Measurements from ENCODE around the gene ZBTB8A.

ZBTB8A gene

DNA sequence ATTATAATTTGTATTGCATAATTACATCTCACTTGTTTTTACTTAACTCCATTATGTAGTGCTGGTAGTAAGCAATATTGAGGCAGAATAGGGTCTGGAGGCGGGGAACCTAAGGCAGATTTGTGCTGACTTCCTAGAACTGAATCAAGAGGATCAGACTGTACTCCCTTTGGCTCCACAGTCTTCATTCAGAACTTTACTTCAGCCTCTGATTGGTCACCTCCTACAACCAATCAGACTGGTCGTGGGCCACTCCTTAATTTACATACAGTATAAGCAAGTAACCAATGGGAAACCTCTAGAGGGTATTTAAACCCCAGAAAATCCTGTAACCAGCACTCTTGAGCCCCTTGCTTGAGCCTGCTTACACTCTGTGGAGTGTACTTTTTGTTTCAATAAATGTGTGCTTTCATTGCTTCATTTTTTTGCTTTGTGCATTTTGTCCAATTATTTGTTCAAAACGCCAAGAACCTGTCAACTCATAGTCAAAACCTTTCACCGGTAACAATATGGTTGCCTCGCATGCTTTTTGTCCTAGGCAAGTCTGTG is 79.5 kb downstream of the ZBTB8A start:
- H3K4ac ChIP-seq (ENCODE audit: low read depth in 1 of 2, low read length in 2 of 2): no peak overlapping the region
- H2BK12ac ChIP-seq (ENCODE audit: low read length in 2 of 2): no peak overlapping the region
- WGBS: 94% methylated on average over 5 of the region's 5 CpGs
- H3K18ac ChIP-seq (ENCODE audit: low read depth in 1 of 2, low read length in 2 of 2): no peak overlapping the region
- H3K4me1 ChIP-seq (ENCODE audit: control insufficient read depth, insufficient read depth, low read depth, low read length): no peaks in the 10 kb centered on the region
- H2BK120ac ChIP-seq (ENCODE audit: low read depth, low read length): no peak overlapping the region
- H2BK15ac ChIP-seq (ENCODE audit: low read depth, poor library complexity, severe bottlenecking): no peak overlapping the region
- no peak overlapping the region for H2BK5ac ChIP-seq (ENCODE audit: low read depth, low read length, poor library complexity, severe bottlenecking)
- no peak for DNase-seq
- no peak overlapping the region for H3K14ac ChIP-seq (ENCODE audit: low read length in 2 of 2)
- no peak overlapping the region for H4K8ac ChIP-seq (ENCODE audit: low read length)
- H3K27me3 ChIP-seq (ENCODE audit: control insufficient read depth in 1 of 2, insufficient read depth in 1 of 2, low read length in 2 of 2): no peaks in the 10 kb centered on the region
- no peak overlapping the region for H3K23ac ChIP-seq (ENCODE audit: low read length in 2 of 2)
- no peak overlapping the region for H2AK5ac ChIP-seq (ENCODE audit: low read length, severe bottlenecking)
- H4K91ac ChIP-seq (ENCODE audit: low read length): no peak overlapping the region
- H3K9me3 ChIP-seq (ENCODE audit: control insufficient read depth, low read length): no peaks in the 10 kb centered on the region
- H3K79me1 ChIP-seq (replicated peaks; ENCODE audit: low read length, poor library complexity, severe bottlenecking): peaks cover 13% of the 10 kb centered on the region
- peaks cover 5 to 16% of the 10 kb centered on the region in 2 experiments for H3K36me3 ChIP-seq (ENCODE audit: control insufficient read depth in 1 of 2, insufficient read depth in 2 of 2, low read depth in 1 of 2, low read length in 2 of 2)
- H3K27ac ChIP-seq (ENCODE audit: low read length, poor library complexity, severe bottlenecking): no peak overlapping the region
- no peak overlapping the region for H2AFZ ChIP-seq (ENCODE audit: low read depth, low read length)
- H3K9ac ChIP-seq (ENCODE audit: low read length): no peak overlapping the region
- H3K4me3 ChIP-seq (ENCODE audit: insufficient read depth in 1 of 2, low read depth in 1 of 2, low read length in 2 of 2): no peak overlapping the region
- H3K4me2 ChIP-seq (ENCODE audit: low read length, poor library complexity, severe bottlenecking): no peak overlapping the region

GRCh38 chr1:32619701-32620485 is 80.7 kb downstream of the ZBTB8A start:
- Histone ChIP-seq H2BK15ac (ENCODE audit: low read depth, poor library complexity, severe bottlenecking) (no peak overlapping the region), H3K9me3 (ENCODE audit: control insufficient read depth, low read length) (no peaks in the 10 kb centered on the region), H3K4me1 (ENCODE audit: control insufficient read depth, insufficient read depth, low read depth, low read length) (no peaks in the 10 kb centered on the region), H3K27ac (ENCODE audit: low read length, poor library complexity, severe bottlenecking) (no peak overlapping the region), H3K79me1 (replicated peaks; ENCODE audit: low read length, poor library complexity, severe bottlenecking) (peaks cover 15% of the 10 kb centered on the region), H3K14ac (ENCODE audit: low read length in 2 of 2) (no peak overlapping the region), H2BK120ac (ENCODE audit: low read depth, low read length) (no peak overlapping the region), H2AK5ac (ENCODE audit: low read length, severe bottlenecking) (no peak overlapping the region), H3K4me2 (ENCODE audit: low read length, poor library complexity, severe bottlenecking) (no peak overlapping the region), H3K27me3 (ENCODE audit: control insufficient read depth in 1 of 2, insufficient read depth in 1 of 2, low read length in 2 of 2) (no peaks in the 10 kb centered on the region), H3K9ac (ENCODE audit: low read length) (no peak overlapping the region), H3K4ac (ENCODE audit: low read depth in 1 of 2, low read length in 2 of 2) (no peak overlapping the region), H3K36me3 (ENCODE audit: control insufficient read depth in 1 of 2, insufficient read depth in 2 of 2, low read depth in 1 of 2, low read length in 2 of 2) (peaks cover 7 to 22% of the 10 kb centered on the region in 2 experiments), H3K23ac (ENCODE audit: low read length in 2 of 2) (no peak overlapping the region), H3K18ac (ENCODE audit: low read depth in 1 of 2, low read length in 2 of 2) (no peak overlapping the region), H2BK5ac (ENCODE audit: low read depth, low read length, poor library complexity, severe bottlenecking) (no peak overlapping the region), H3K4me3 (ENCODE audit: insufficient read depth in 1 of 2, low read depth in 1 of 2, low read length in 2 of 2) (no peak overlapping the region), H2AFZ (ENCODE audit: low read depth, low read length) (no peak overlapping the region), H2BK12ac (ENCODE audit: low read length in 2 of 2) (no peak overlapping the region), H4K8ac (ENCODE audit: low read length) (no peak overlapping the region), H4K91ac (ENCODE audit: low read length) (no peak overlapping the region)
- DNase-seq: no peak
- 96% methylated on average over 3 of the region's 5 CpGs for WGBS

DNA sequence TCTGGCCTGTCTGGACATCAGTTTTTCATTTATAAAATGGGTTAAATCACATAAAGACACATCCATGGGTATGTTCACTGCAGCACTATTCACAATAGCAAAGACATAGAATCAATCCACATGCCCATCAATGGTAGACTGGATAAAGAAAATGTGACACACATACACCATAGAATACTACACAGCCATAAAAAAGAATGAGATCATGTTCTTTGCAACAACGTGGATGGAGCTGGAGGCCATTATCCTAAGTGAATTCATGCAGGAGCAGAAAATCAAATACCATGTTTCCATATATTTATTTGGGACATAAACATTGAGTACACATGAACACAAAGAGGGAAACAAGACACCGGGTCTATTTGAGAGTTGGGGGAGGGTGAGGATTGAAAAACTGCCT is 83.0 kb downstream of the ZBTB8A start:
- Histone ChIP-seq H4K8ac (ENCODE audit: low read length) (no peak overlapping the region), H3K18ac (ENCODE audit: low read depth in 1 of 2, low read length in 2 of 2) (no peak overlapping the region), H3K14ac (ENCODE audit: low read length in 2 of 2) (no peak overlapping the region), H3K79me1 (replicated peaks; ENCODE audit: low read length, poor library complexity, severe bottlenecking) (peaks cover 16% of the 10 kb centered on the region), H3K4ac (ENCODE audit: low read depth in 1 of 2, low read length in 2 of 2) (no peak overlapping the region), H3K23ac (ENCODE audit: low read length in 2 of 2) (no peak overlapping the region), H3K9me3 (ENCODE audit: control insufficient read depth, low read length) (no peaks in the 10 kb centered on the region), H2BK5ac (ENCODE audit: low read depth, low read length, poor library complexity, severe bottlenecking) (no peak overlapping the region), H2AFZ (ENCODE audit: low read depth, low read length) (no peak overlapping the region), H2AK5ac (ENCODE audit: low read length, severe bottlenecking) (no peak overlapping the region), H2BK15ac (ENCODE audit: low read depth, poor library complexity, severe bottlenecking) (no peak overlapping the region), H2BK12ac (ENCODE audit: low read length in 2 of 2) (no peak overlapping the region), H3K4me3 (ENCODE audit: insufficient read depth in 1 of 2, low read depth in 1 of 2, low read length in 2 of 2) (no peak overlapping the region), H3K27ac (ENCODE audit: low read length, poor library complexity, severe bottlenecking) (no peak overlapping the region), H3K36me3 (ENCODE audit: control insufficient read depth in 1 of 2, insufficient read depth in 2 of 2, low read depth in 1 of 2, low read length in 2 of 2) (peaks cover 11 to 36% of the 10 kb centered on the region in 2 experiments), H3K27me3 (ENCODE audit: control insufficient read depth in 1 of 2, insufficient read depth in 1 of 2, low read length in 2 of 2) (no peaks in the 10 kb centered on the region), H3K9ac (ENCODE audit: low read length) (no peak overlapping the region), H3K4me1 (ENCODE audit: control insufficient read depth, insufficient read depth, low read depth, low read length) (no peaks in the 10 kb centered on the region), H3K4me2 (ENCODE audit: low read length, poor library complexity, severe bottlenecking) (no peak overlapping the region), H2BK120ac (ENCODE audit: low read depth, low read length) (no peak overlapping the region), H4K91ac (ENCODE audit: low read length) (no peak overlapping the region)
- DNase-seq: no peak
- WGBS: no CpG with 5 or more reads among the region's 2 CpGs

- no peak overlapping the region for H3K4ac ChIP-seq (ENCODE audit: low read depth in 1 of 2, low read length in 2 of 2)
- no peak overlapping the region for H2BK15ac ChIP-seq (ENCODE audit: low read depth, poor library complexity, severe bottlenecking)
- H3K36me3 ChIP-seq (ENCODE audit: control insufficient read depth in 1 of 2, insufficient read depth in 2 of 2, low read depth in 1 of 2, low read length in 2 of 2): peaks cover 17 to 43% of the 10 kb centered on the region in 2 experiments
- no peak overlapping the region for H2BK12ac ChIP-seq (ENCODE audit: low read length in 2 of 2)
- H3K27ac ChIP-seq (ENCODE audit: low read length, poor library complexity, severe bottlenecking): no peak overlapping the region
- DNase-seq: no peak
- H3K23ac ChIP-seq (ENCODE audit: low read length in 2 of 2): no peak overlapping the region
- no peak overlapping the region for H2AFZ ChIP-seq (ENCODE audit: low read depth, low read length)
- H4K91ac ChIP-seq (ENCODE audit: low read length): no peak overlapping the region
- peaks cover 20% of the 10 kb centered on the region for H3K79me1 ChIP-seq (replicated peaks; ENCODE audit: low read length, poor library complexity, severe bottlenecking)
- no peak overlapping the region for H3K18ac ChIP-seq (ENCODE audit: low read depth in 1 of 2, low read length in 2 of 2)
- WGBS: 93% methylated on average over 3 of the region's 3 CpGs
- H3K4me2 ChIP-seq (ENCODE audit: low read length, poor library complexity, severe bottlenecking): no peak overlapping the region
- H2BK120ac ChIP-seq (ENCODE audit: low read depth, low read length): no peak overlapping the region
- no peak overlapping the region for H2BK5ac ChIP-seq (ENCODE audit: low read depth, low read length, poor library complexity, severe bottlenecking)
- H3K9ac ChIP-seq (ENCODE audit: low read length): no peak overlapping the region
- no peak overlapping the region for H3K14ac ChIP-seq (ENCODE audit: low read length in 2 of 2)
- H3K9me3 ChIP-seq (ENCODE audit: control insufficient read depth, low read length): no peaks in the 10 kb centered on the region
- H2AK5ac ChIP-seq (ENCODE audit: low read length, severe bottlenecking): no peak overlapping the region
- no peak overlapping the region for H3K4me3 ChIP-seq (ENCODE audit: insufficient read depth in 1 of 2, low read depth in 1 of 2, low read length in 2 of 2)
- H3K27me3 ChIP-seq (ENCODE audit: control insufficient read depth in 1 of 2, insufficient read depth in 1 of 2, low read length in 2 of 2): no peaks in the 10 kb centered on the region
- no peak overlapping the region for H4K8ac ChIP-seq (ENCODE audit: low read length)
- H3K4me1 ChIP-seq (ENCODE audit: control insufficient read depth, insufficient read depth, low read depth, low read length): no peaks in the 10 kb centered on the region
Observed at GRCh38 chr1:32622806-32623681, 83.8 kb downstream of the ZBTB8A start.
